IMR-90 (cell line): ENCODE measurements around the gene MRGPRF. TPM values are rescaled to one million over a fixed set of nuclear protein-coding genes. Genes with fewer than 3 reads are reported as not detected.

Experiments
- ATAC-seq: fragments of 200-7000 bp; cut with Tn5 transposase; 2 replicates; pipeline ENCODE4 v1.9.1; 2020; ENCODE audit warnings: low read depth, mild to moderate bottlenecking, moderate library complexity
- BruUV-seq: library from RNA; stranded (reverse); fragments of 400-500 nt; replicated peaks from 2 replicates; lab custom pipeline; 2021; lab: Mats Ljungman, UMichigan
- CTCF ChIA-PET: fragments of 300-600 bp; formaldehyde crosslinking; extraction: SDS; loops from one replicate; lab custom pipeline; 2021; ENCODE audit warnings: antibody characterized with exemption; lab: Yijun Ruan, JAX
- POLR2A ChIA-PET: fragments of 300-600 bp; sonication (Branson Sonifier 250); formaldehyde crosslinking; loops from one replicate; lab custom pipeline; 2022; ENCODE audit warnings: antibody characterized with exemption; ENCODE audit not compliant: unreplicated experiment; lab: Charles Lee
- DNase-seq: peaks from one replicate; pipeline ENCODE4 v3.0.0; 2013
- H2AFZ ChIP-seq: replicated peaks from 2 replicates; pipeline ENCODE3; 2013; ENCODE audit warnings: low read length, mild to moderate bottlenecking; ENCODE audit not compliant: poor library complexity
- H2AK5ac ChIP-seq: 2 replicates; pipeline ENCODE4 v1.6.1; 2013; ENCODE audit warnings: low read depth, low read length, inconsistent platforms
- H2AK9ac ChIP-seq: replicated peaks from 2 replicates; pipeline ENCODE3; 2013; ENCODE audit warnings: mild to moderate bottlenecking, low read depth, low read length, moderate library complexity; ENCODE audit not compliant: poor library complexity
- H2BK120ac ChIP-seq: 2 replicates; pipeline ENCODE4 v1.6.1; 2013; ENCODE audit warnings: low read depth, low read length, inconsistent platforms
- H2BK15ac ChIP-seq: 3 replicates; pipeline ENCODE4 v1.6.1; 2013; ENCODE audit warnings: low read depth, low read length, inconsistent platforms
- H2BK20ac ChIP-seq: 2 replicates; pipeline ENCODE4 v1.6.1; 2013; ENCODE audit warnings: low read depth, mild to moderate bottlenecking, inconsistent platforms, low read length, moderate library complexity
- H2BK5ac ChIP-seq: 2 replicates; pipeline ENCODE4 v1.6.1; 2013; ENCODE audit warnings: mild to moderate bottlenecking, low read depth, low read length, inconsistent platforms; ENCODE audit not compliant: poor library complexity, severe bottlenecking
- H3K14ac ChIP-seq: replicated peaks from 2 replicates; pipeline ENCODE4 v1.6.1; 2013; ENCODE audit warnings: low read depth, low read length, inconsistent platforms
- H3K18ac ChIP-seq: 2 replicates; pipeline ENCODE4 v1.6.1; 2013; ENCODE audit warnings: low read depth, low read length, control low read depth
- H3K23ac ChIP-seq: 2 replicates; pipeline ENCODE4 v1.6.1; 2013; ENCODE audit warnings: low read depth, low read length, inconsistent platforms
- H3K27ac ChIP-seq: 2 replicates; pipeline ENCODE4 v1.5.1; 2013; ENCODE audit warnings: mild to moderate bottlenecking, control low read depth, low read length; ENCODE audit not compliant: insufficient read depth
- H3K27me3 ChIP-seq: 2 replicates; pipeline ENCODE4 v1.6.1; 2013; ENCODE audit warnings: low read length; ENCODE audit not compliant: control insufficient read depth, insufficient read depth
- H3K36me3 ChIP-seq: 2 replicates; pipeline ENCODE4 v1.6.1; 2013; ENCODE audit warnings: low read length, mixed read lengths; ENCODE audit not compliant: control insufficient read depth, insufficient read depth
- H3K4ac ChIP-seq: 2 replicates; pipeline ENCODE4 v1.6.1; 2013; ENCODE audit warnings: low read depth, low read length, inconsistent platforms
- H3K4me1 ChIP-seq: 2 replicates; pipeline ENCODE4 v1.6.1; 2013; ENCODE audit warnings: low read length, mixed read lengths; ENCODE audit not compliant: control insufficient read depth, insufficient read depth
- H3K4me2 ChIP-seq: 2 replicates; pipeline ENCODE4 v1.6.1; 2013; ENCODE audit warnings: low read depth, mild to moderate bottlenecking, control low read depth, low read length, moderate library complexity
- H3K4me3 ChIP-seq: 2 replicates; pipeline ENCODE4 v1.5.1; 2013; ENCODE audit warnings: low read depth, mild to moderate bottlenecking, control low read depth, low read length, moderate library complexity; ENCODE audit not compliant: insufficient read depth
- H3K56ac ChIP-seq: 2 replicates; pipeline ENCODE4 v1.6.1; 2013; ENCODE audit warnings: low read length, inconsistent platforms; ENCODE audit not compliant: insufficient read depth; ENCODE audit errors: extremely low read depth
- H3K79me1 ChIP-seq, 2 experiments: 2 replicates each; pipeline ENCODE4 v1.6.1; 2013; ENCODE audit warnings: low read length in 2 of 2, inconsistent platforms in 1 of 2, low read depth in 1 of 2
- H3K9ac ChIP-seq: 2 replicates; pipeline ENCODE4 v1.6.1; 2013; ENCODE audit warnings: low read depth, low read length, control low read depth
- H3K9me1 ChIP-seq: 2 replicates; pipeline ENCODE4 v1.6.1; 2013; ENCODE audit warnings: low read length, inconsistent platforms; ENCODE audit not compliant: insufficient read depth
- H3K9me3 ChIP-seq: 2 replicates; pipeline ENCODE4 v1.6.1; 2013; ENCODE audit warnings: low read length; ENCODE audit not compliant: control insufficient read depth, insufficient read depth
- H4K20me1 ChIP-seq: 2 replicates; pipeline ENCODE4 v1.6.1; 2013; ENCODE audit warnings: low read length, inconsistent platforms; ENCODE audit not compliant: insufficient read depth
- H4K5ac ChIP-seq: 2 replicates; pipeline ENCODE4 v1.6.1; 2013; ENCODE audit warnings: mild to moderate bottlenecking, low read depth, low read length, control low read depth
- H4K8ac ChIP-seq, 2 experiments: 2 replicates each; pipeline ENCODE4 v1.6.1; 2013; ENCODE audit warnings: low read depth in 2 of 2, low read length in 2 of 2, control low read depth in 1 of 2, inconsistent platforms in 1 of 2
- H4K91ac ChIP-seq: 2 replicates; pipeline ENCODE4 v1.6.1; 2013; ENCODE audit warnings: low read depth, low read length, inconsistent platforms; ENCODE audit not compliant: insufficient read depth
- BHLHE40 ChIP-seq: fragments of 150-350 bp; IDR thresholded peaks from 2 replicates; pipeline ENCODE4 v1.6.1; 2016; ENCODE audit warnings: mild to moderate bottlenecking, low read depth, low read length
- CEBPB ChIP-seq: IDR thresholded peaks from 2 replicates; pipeline ENCODE4 v1.6.1; 2012; ENCODE audit warnings: low read depth, low read length, improper control_type of control experiment
- CHD1 ChIP-seq: IDR thresholded peaks from 2 replicates; pipeline ENCODE4 v1.6.1; 2012; ENCODE audit warnings: low read depth, low read length, improper control_type of control experiment
- FOS ChIP-seq: fragments of 150-350 bp; IDR thresholded peaks from 2 replicates; pipeline ENCODE4 v1.6.1; 2016; ENCODE audit warnings: low read depth, low read length
- MAFK ChIP-seq: IDR thresholded peaks from 2 replicates; pipeline ENCODE4 v1.6.1; 2012; ENCODE audit warnings: low read depth, low read length, improper control_type of control experiment
- MAZ ChIP-seq: IDR thresholded peaks from 2 replicates; pipeline ENCODE4 v1.6.1; 2012; ENCODE audit warnings: low read depth, mild to moderate bottlenecking, low read length, improper control_type of control experiment, moderate library complexity, borderline replicate concordance
- MXI1 ChIP-seq: IDR thresholded peaks from 2 replicates; pipeline ENCODE4 v1.6.1; 2012; ENCODE audit warnings: low read depth, mild to moderate bottlenecking, low read length, moderate library complexity, borderline replicate concordance
- NFE2L2 ChIP-seq: fragments of 150-350 bp; IDR thresholded peaks from 2 replicates; pipeline ENCODE4 v1.6.1; 2016; ENCODE audit warnings: low read depth, mild to moderate bottlenecking, low read length
- POLR2A ChIP-seq: IDR thresholded peaks from 2 replicates; pipeline ENCODE4 v1.6.1; 2012; ENCODE audit warnings: mild to moderate bottlenecking, low read depth, low read length
- RAD21 ChIP-seq: IDR thresholded peaks from 2 replicates; pipeline ENCODE4 v1.6.1; 2012; ENCODE audit warnings: low read length, improper control_type of control experiment
- RCOR1 ChIP-seq: IDR thresholded peaks from 2 replicates; pipeline ENCODE4 v1.6.1; 2012; ENCODE audit warnings: mild to moderate bottlenecking, low read length, improper control_type of control experiment; ENCODE audit not compliant: insufficient replicate concordance
- RFX5 ChIP-seq: IDR thresholded peaks from 2 replicates; pipeline ENCODE4 v1.8.0; 2012; ENCODE audit warnings: low read depth, mild to moderate bottlenecking, low read length, moderate library complexity
- SMC3 ChIP-seq: fragments of 150-350 bp; IDR thresholded peaks from 2 replicates; pipeline ENCODE4 v1.6.1; 2016; ENCODE audit warnings: low read depth, mild to moderate bottlenecking, antibody characterized with exemption, low read length, moderate library complexity
- WGBS, 2 experiments: methylation state at CpG; one replicate each; pipeline versions ENCODE4 v1.1.5 to v1.1.7; 2013; ENCODE audit warnings: missing lambda C conversion rate in 2 of 2; ENCODE audit not compliant: insufficient read length in 1 of 2; ENCODE audit errors: extremely low coverage in 2 of 2; 5-methylcytosine and 5-hydroxymethylcytosine counted together
- dilution Hi-C: fragments of 300-500 bp; cut with HindIII; formaldehyde crosslinking; loops from one replicate; pipeline ENCODE4 v1.14.3; 2018; ENCODE audit warnings: low sequenced_read_pairs; ENCODE audit not compliant: unreplicated experiment
- in situ Hi-C: fragments of 300-500 bp; cut with MboI; formaldehyde crosslinking; loops from 3 replicates; pipeline ENCODE4 v1.14.3; 2019; ENCODE audit warnings: low sequenced_read_pairs, inconsistent platforms, mixed read lengths
- intact Hi-C: fragments of 100-400 bp; cut with micrococcal nuclease; formaldehyde crosslinking; loops from 2 replicates; pipeline ENCODE4 v1.10.0; 2022
- polyA plus RNA-seq, 3 experiments: library from polyadenylated mRNA; depleted of rRNA; stranded (reverse); fragments of >200 nt; gene quantifications; 2 replicates each; pipeline ENCODE4 v1.2.3, GENCODE V29; 2012; ENCODE audit warnings: low replicate concordance in 1 of 3
- total RNA-seq: library from RNA; depleted of rRNA; stranded (reverse); fragments of >200 nt; gene quantifications from 2 replicates; pipeline ENCODE4 v1.2.3, GENCODE V29; 2012
- TF ChIP-seq, protein P1 (sequence below): conservative IDR thresholded peaks from 2 replicates; pipeline ENCODE4 v1.5.1; 2012; ENCODE audit warnings: mild to moderate bottlenecking, low read depth, low read length, improper control_type of control experiment
- TF ChIP-seq, protein P2 (sequence below): fragments of 150-350 bp; IDR thresholded peaks from 2 replicates; pipeline ENCODE4 v1.6.1; 2017; ENCODE audit warnings: mild to moderate bottlenecking, antibody characterized with exemption, low read length, low read depth
- TF ChIP-seq, protein P3 (sequence below): fragments of 150-350 bp; IDR thresholded peaks from 2 replicates; pipeline ENCODE4 v1.6.1; 2016; ENCODE audit warnings: low read depth, mild to moderate bottlenecking, low read length, moderate library complexity, borderline replicate concordance

MRGPRF gene
- total and polyA plus RNA-seq, 2 of the 4 experiments (the other 2 are of a cell fraction) = 6.3 to 28.8 TPM

DNA sequence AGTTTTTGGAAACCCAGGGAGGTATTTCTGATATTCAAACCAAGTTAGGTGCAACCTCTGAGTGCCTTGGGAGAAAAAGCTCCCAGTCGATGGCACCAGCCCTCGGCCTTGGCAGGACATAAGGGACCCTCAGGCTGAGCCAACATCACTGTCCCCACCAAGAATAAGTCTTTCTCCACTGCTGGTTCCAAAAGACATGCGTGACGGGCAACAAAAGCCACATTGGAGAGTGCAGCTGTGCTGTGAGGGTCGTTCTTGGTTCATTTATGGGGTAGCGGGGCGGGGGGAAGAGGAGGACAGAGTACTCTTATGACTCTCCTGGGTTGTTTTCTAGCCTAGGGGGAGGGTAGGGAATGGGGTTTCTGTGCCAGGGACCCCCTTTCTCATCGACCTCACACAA, 24.5 kb upstream of the MRGPRF start:
- Histone ChIP-seq H3K4ac (no peak overlapping the region), H3K4me1 (peaks cover 21% of the 10 kb centered on the region), H4K20me1 (no peaks in the 10 kb centered on the region), H4K91ac (no peak overlapping the region), H3K36me3 (no peaks in the 10 kb centered on the region), H2BK5ac (no peak overlapping the region), H3K27ac (no peak overlapping the region), H3K4me3 (no peak overlapping the region), H2BK20ac (no peak overlapping the region), H3K9me3 (no peaks in the 10 kb centered on the region), H3K9me1 (peaks cover 17% of the 10 kb centered on the region), H2AK5ac (no peak overlapping the region), H3K4me2 (no peak overlapping the region), H4K8ac (no peak overlapping the region), H3K27me3 (peaks cover 2% of the 10 kb centered on the region; the same call in 1 of the 2 replicates), H2BK15ac (no peak overlapping the region), H2AFZ (no peak overlapping the region), H2BK120ac (no peak overlapping the region), H4K5ac (no peak overlapping the region), H3K9ac (no peak overlapping the region), H3K56ac (no peak overlapping the region), H3K23ac (no peak overlapping the region), H3K79me1 (no peaks in the 10 kb centered on the region), H3K14ac (no peak overlapping the region), H3K18ac (no peak overlapping the region), H2AK9ac (no peak overlapping the region)
- CTCF ChIA-PET = no interaction called here
- intact Hi-C loops (no loop called here), dilution Hi-C loops (no loop called here), in situ Hi-C loops (no loop called here)
- ATAC-seq (no peak), DNase-seq (no peak)
- WGBS, 2 experiments = no CpG with 5 or more reads among the region's 8 CpGs
- POLR2A ChIA-PET = no interaction called here
- no peak for TF ChIP-seq MXI1
- no peak for TF ChIP-seq CEBPB
- no peak for TF ChIP-seq RFX5
- no peak for TF ChIP-seq BHLHE40
- TF ChIP-seq, protein P1, sequence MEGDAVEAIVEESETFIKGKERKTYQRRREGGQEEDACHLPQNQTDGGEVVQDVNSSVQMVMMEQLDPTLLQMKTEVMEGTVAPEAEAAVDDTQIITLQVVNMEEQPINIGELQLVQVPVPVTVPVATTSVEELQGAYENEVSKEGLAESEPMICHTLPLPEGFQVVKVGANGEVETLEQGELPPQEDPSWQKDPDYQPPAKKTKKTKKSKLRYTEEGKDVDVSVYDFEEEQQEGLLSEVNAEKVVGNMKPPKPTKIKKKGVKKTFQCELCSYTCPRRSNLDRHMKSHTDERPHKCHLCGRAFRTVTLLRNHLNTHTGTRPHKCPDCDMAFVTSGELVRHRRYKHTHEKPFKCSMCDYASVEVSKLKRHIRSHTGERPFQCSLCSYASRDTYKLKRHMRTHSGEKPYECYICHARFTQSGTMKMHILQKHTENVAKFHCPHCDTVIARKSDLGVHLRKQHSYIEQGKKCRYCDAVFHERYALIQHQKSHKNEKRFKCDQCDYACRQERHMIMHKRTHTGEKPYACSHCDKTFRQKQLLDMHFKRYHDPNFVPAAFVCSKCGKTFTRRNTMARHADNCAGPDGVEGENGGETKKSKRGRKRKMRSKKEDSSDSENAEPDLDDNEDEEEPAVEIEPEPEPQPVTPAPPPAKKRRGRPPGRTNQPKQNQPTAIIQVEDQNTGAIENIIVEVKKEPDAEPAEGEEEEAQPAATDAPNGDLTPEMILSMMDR = no peak
- no peak for TF ChIP-seq RCOR1
- TF ChIP-seq SMC3 = no peak
- no peak for TF ChIP-seq FOS
- TF ChIP-seq, protein P2, sequence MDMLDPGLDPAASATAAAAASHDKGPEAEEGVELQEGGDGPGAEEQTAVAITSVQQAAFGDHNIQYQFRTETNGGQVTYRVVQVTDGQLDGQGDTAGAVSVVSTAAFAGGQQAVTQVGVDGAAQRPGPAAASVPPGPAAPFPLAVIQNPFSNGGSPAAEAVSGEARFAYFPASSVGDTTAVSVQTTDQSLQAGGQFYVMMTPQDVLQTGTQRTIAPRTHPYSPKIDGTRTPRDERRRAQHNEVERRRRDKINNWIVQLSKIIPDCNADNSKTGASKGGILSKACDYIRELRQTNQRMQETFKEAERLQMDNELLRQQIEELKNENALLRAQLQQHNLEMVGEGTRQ = no peak
- no peak for TF ChIP-seq POLR2A
- TF ChIP-seq MAZ = no peak
- no peak for TF ChIP-seq MAFK
- TF ChIP-seq, protein P3, sequence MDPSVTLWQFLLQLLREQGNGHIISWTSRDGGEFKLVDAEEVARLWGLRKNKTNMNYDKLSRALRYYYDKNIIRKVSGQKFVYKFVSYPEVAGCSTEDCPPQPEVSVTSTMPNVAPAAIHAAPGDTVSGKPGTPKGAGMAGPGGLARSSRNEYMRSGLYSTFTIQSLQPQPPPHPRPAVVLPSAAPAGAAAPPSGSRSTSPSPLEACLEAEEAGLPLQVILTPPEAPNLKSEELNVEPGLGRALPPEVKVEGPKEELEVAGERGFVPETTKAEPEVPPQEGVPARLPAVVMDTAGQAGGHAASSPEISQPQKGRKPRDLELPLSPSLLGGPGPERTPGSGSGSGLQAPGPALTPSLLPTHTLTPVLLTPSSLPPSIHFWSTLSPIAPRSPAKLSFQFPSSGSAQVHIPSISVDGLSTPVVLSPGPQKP = no peak
- TF ChIP-seq NFE2L2 = no peak
- TF ChIP-seq RAD21 = no peak
- TF ChIP-seq CHD1 = no peak
- BruUV-seq = no TSS peak
